ENCODE data around the gene GPC6. TPM values are rescaled to one million over a fixed set of nuclear protein-coding genes. Genes with fewer than 3 reads are reported as not detected.

The GPC6 gene
- total and polyA plus RNA-seq, 2 donors (not counting 3 experiments of a cell fraction or from before 2014, with no cell fraction given) = 0.01 TPM; not detected in 1

- H4K20me1 ChIP-seq (replicated peaks; ENCODE audit: control insufficient read depth, extremely low read depth, insufficient read depth, low read length) = no peaks in the 10 kb centered on the region
- dilution Hi-C loops (cut with MboI; ENCODE audit: extremely low pct_ligation_motif_present, low sequenced_read_pairs) = no loop called here
- intact Hi-C loops (cut with micrococcal nuclease) = no loop called here
- H3K9me3 ChIP-seq (replicated peaks; ENCODE audit: control insufficient read depth, insufficient read depth, low read length) = peaks cover 5% of the 10 kb centered on the region
- H3K4me1 ChIP-seq (ENCODE audit: control insufficient read depth, extremely low read depth, insufficient read depth, low read length) = no peaks in the 10 kb centered on the region
- DNase-seq (ENCODE audit: low read depth, low spot score) (no peak), FAIRE-seq (no peak)
- no peaks in the 10 kb centered on the region for H3K27me3 ChIP-seq (ENCODE audit: control insufficient read depth in 2 of 2, insufficient read depth in 2 of 2, low read length in 2 of 2)
- no peaks in the 10 kb centered on the region for H3K36me3 ChIP-seq (ENCODE audit: control insufficient read depth in 2 of 2, extremely low read depth in 1 of 2, insufficient read depth in 2 of 2, low read length in 2 of 2)
- no peak overlapping the region for H3K27ac ChIP-seq (ENCODE audit: insufficient read depth, low read depth, low read length)
- TF ChIP-seq JUN (IDR thresholded peaks at IDR 0.05; ENCODE audit: borderline replicate concordance, insufficient read depth, insufficient read length, low read depth) = no peak
- TF ChIP-seq POLR2AphosphoS5 (IDR thresholded peaks at IDR 0.05; ENCODE audit: insufficient read depth, low read depth, low read length) = no peak
- TF ChIP-seq POLR2A (IDR thresholded peaks at IDR 0.05; ENCODE audit: low read depth, low read length) = no peak
- TF ChIP-seq EZH2 (IDR thresholded peaks at IDR 0.05; ENCODE audit: borderline replicate concordance, low read depth, low read length, severe bottlenecking) = no peak
- no peak for TF ChIP-seq MYC (IDR thresholded peaks at IDR 0.05; ENCODE audit: low read depth, low read length)
- TF ChIP-seq CTCF (IDR thresholded peaks at IDR 0.05; ENCODE audit: extremely low read depth in 1 of 2, insufficient read depth in 1 of 2, low read depth in 1 of 2, low read length in 2 of 2) = no peak
- no peak for TF ChIP-seq GATA2 (IDR thresholded peaks at IDR 0.05; ENCODE audit: insufficient read depth, insufficient read length, low read depth, low read length)
- no peak for TF ChIP-seq FOS (IDR thresholded peaks at IDR 0.05; ENCODE audit: borderline replicate concordance, insufficient read depth, low read length)
- no TSS peak for BruUV-seq (replicated peaks)
- H3K9me1 ChIP-seq (replicated peaks; ENCODE audit: control insufficient read depth, extremely low read depth, insufficient read depth, low read length) = no peaks in the 10 kb centered on the region
- ChIA-PET CTCF (no interaction called here), POLR2A (no interaction called here)
- H2AFZ ChIP-seq (ENCODE audit: low read depth, low read length) = no peak overlapping the region
- H3K4me2 ChIP-seq (ENCODE audit: insufficient read depth, low read length) = no peak overlapping the region
- no peaks in the 10 kb centered on the region for H3K79me2 ChIP-seq (ENCODE audit: control insufficient read depth, insufficient read depth, low read length)
- H3K4me3 ChIP-seq (replicated peaks in 1 of 3; ENCODE audit: insufficient read depth in 1 of 3, low read depth in 1 of 3, low read length in 3 of 3) = no peak overlapping the region
- no peak overlapping the region for H3K9ac ChIP-seq (replicated peaks; ENCODE audit: extremely low read depth, insufficient read depth, low read length)
These were observed 497.6 kb downstream of the GPC6 start for GRCh38 chr13:93724187-93724586.

All from endothelial cell of umbilical vein (primary cell).